Endometrium (tissue), 2 donors: ENCODE results near the gene PRDM4.
"Not testable (repeated sequence)": the region's sequence is repeated elsewhere in the genome, so short reads cannot be mapped to it uniquely, and the experiment has no call there.

ENCODE experiments used
- FAIRE-seq: peaks from 2 replicates; lab custom pipeline; 2012; peaks lifted over from hg19 to GRCh38; lab: Jason Lieb, UNC
- donor health status: control.
- donor health status: control.

Gene PRDM4

DNA sequence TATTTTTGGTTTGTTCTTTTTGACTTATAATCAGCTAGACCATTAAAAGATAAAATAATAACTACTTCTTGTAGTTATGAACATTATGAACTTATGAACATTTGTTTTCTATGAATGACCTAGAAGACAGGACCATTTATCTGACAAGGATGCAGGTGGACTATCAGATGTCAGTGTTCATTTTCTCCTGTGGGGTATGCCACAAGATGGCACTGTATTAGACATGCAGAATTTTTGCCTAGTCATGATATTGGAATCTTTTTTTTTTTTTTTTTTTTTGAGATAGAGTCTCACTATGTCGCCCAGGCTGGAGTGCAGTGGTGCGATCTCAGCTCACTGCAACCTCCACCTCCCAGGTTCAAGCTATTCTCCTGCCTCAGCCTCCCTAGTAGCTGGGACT, 65.2 kb downstream of the PRDM4 start:
- not testable (repeated sequence) for FAIRE-seq

DNA sequence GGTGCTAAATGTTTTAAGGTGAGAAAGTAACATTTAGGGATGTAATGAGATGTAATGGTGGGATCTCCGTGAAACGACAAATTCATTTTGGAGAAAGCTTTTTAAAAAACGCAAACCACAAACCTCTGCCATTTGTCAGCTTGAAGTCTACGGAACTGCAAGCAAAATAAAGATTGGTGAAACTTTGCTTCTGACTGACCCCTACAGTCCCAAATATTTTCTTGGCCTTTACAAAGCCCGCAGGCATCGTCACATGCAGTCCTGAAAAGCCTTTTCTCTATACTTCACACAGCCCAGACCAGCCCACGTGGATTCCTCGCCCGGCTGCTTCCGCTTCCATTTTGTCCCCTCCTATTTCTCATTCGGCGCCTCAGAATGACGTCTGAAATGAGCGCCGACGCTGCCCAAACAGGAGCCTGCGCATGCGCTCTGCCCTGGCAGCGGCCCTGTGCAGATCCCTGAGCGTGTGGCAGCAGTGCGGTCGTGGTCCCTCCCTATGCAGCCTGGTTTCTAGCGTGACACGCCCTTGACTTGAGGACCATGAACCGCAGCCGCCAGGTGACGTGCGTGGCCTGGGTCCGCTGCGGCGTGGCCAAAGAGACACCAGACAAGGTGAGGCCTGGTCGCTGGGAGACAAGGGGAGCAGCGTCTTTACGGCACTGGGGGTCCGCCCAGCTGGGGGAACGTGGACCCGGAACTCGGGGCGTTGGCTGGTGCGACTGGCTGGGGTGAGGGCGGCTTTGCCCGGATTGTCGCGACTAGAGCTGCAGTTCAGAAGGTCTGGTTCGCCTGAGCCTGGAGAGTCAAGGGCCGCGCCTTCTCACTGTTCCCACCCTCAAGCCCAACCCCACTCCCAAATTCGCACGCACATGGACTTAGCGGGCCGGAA, 75.3 kb downstream of the PRDM4 start, which contains the start of gene PWP1:
TSS of gene PWP1 (plus strand) at position 440 of the 889 bp plus-strand sequence. CDS start at position 541, 101 bp downstream.
- peak; percentile 21 for FAIRE-seq

DNA sequence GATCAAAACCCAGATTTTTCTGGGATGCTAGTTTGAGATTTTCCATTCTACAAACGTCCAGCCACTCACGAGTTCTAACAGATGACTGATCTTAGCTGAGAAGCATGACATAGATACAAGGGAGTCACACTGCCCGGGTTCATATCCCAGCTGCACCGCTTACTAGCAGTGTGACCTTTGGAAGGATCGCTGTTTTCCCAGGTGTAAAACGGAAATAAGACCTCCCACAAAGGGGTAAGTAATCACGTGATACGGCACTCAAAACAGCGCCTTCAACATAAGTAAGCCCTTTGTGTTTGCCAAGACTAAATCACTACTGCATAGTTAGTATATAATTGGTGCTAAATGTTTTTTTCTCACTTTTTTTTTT, 76.0 kb downstream of the PRDM4 start:
- FAIRE-seq, result no peak

DNA sequence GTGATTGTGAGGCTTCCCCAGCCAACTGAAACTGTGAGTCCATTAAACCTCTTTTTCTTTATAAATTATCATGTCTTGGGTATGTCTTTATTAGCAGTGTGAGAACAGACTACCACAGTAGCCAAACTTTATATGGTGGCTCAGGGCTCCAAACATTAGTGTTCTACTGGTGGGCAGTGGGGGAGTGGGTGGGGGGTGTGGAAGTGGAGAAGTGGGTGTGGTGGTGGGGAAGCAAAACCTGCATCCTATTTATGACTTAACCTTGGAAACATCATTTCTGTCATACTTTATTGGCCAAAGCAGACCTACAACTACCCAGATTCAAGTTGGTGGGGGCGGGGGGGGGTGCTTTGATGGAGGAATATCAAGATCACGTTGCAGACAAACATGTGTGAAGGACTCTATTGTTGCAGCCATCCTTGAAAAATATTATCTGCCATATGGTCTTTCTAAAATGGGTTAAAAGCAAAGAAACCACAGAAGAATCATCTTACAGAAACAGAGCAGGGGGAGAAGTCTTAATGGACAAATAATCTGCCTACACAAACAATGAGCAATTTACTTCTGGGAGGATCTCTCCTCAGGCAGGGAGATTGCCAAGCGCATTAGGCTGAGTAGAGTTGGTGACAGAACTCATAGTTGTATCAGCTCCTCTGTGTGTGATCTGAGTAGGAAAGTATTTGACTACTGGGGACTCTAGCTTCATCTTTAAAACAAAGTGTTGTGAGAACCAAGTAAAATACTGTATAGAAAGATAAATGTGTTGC, 76.7 kb downstream of the PRDM4 start:
- no peak for FAIRE-seq
